Hematopoietic multipotent progenitor cell treated with erythropoietin and hydrocortisone succinate and interleukin-3 and kit ligand, for 6 days (in vitro differentiated cells): ENCODE measurements around the gene MNAT1.
A peak's percentile ranks its signal among the peaks of the same experiment; 100 is the strongest.
"Not testable (repeated sequence)": the region's sequence is repeated elsewhere in the genome, so short reads cannot be mapped to it uniquely, and the experiment has no call there.

Experiments
- DNase-seq: peaks from one replicate; pipeline ENCODE4 v3.0.0-alpha.2; 2015

Gene MNAT1

GRCh38 chr14:60734465-60735242, at the start of gene MNAT1:
Gene MNAT1 (plus strand): TSS chr14:60734761. CDS start chr14:60734863, 102 bp downstream.
- DNase-seq: peak; percentile 90

- DNase-seq: no peak
Observed at GRCh38 chr14:60686865-60687264, 47.7 kb upstream of the MNAT1 start.

GRCh38 chr14:60691383-60692113, 43.0 kb upstream of the MNAT1 start:
- no peak for DNase-seq

- no peak for DNase-seq
Observed at GRCh38 chr14:60695327-60695726, 39.2 kb upstream of the MNAT1 start.

GRCh38 chr14:60700598-60700997, 34.0 kb upstream of the MNAT1 start:
- DNase-seq: no peak

- DNase-seq: no peak
Observed at GRCh38 chr14:60705100-60705499, 29.5 kb upstream of the MNAT1 start.

GRCh38 chr14:60707858-60708257, 26.7 kb upstream of the MNAT1 start:
- DNase-seq: no peak

GRCh38 chr14:60710494-60710893, 24.1 kb upstream of the MNAT1 start:
- DNase-seq: no peak

- no peak for DNase-seq
Observed at GRCh38 chr14:60713513-60713912, 21.0 kb upstream of the MNAT1 start.

- no peak for DNase-seq
Observed at GRCh38 chr14:60720391-60720790, 14.2 kb upstream of the MNAT1 start.

- no peak for DNase-seq
Observed at GRCh38 chr14:60720962-60721325, 13.6 kb upstream of the MNAT1 start.

GRCh38 chr14:60721326-60722106, 13.0 kb upstream of the MNAT1 start:
- DNase-seq: peak; percentile 42

- no peak for DNase-seq
Observed at GRCh38 chr14:60722107-60722356, 12.5 kb upstream of the MNAT1 start.

- peak; percentile 42 for DNase-seq
Observed at GRCh38 chr14:60722357-60723115, 12.0 kb upstream of the MNAT1 start.

- DNase-seq: peak; percentile 49
Observed at GRCh38 chr14:60723116-60723906, 11.2 kb upstream of the MNAT1 start.

GRCh38 chr14:60723907-60724618, 10.5 kb upstream of the MNAT1 start, which contains the start of gene SIX4:
Gene SIX4 (minus strand): TSS chr14:60724351. CDS start chr14:60724074, 277 bp downstream.
- peak; percentile 54 for DNase-seq

GRCh38 chr14:60731291-60731690, 3.3 kb upstream of the MNAT1 start:
- not testable (repeated sequence) for DNase-seq

- DNase-seq: no peak
Observed at GRCh38 chr14:60732840-60733483, 1.6 kb upstream of the MNAT1 start.

GRCh38 chr14:60735416-60735815, 855 bp downstream of the MNAT1 start:
- DNase-seq: peak; percentile 29

- no peak for DNase-seq
Observed at GRCh38 chr14:60736494-60736893, 1.9 kb downstream of the MNAT1 start.
